IMR-90 (cell line): ENCODE results near the gene PLEKHB2. TPM values are rescaled to one million over a fixed set of nuclear protein-coding genes. Genes with fewer than 3 reads are reported as not detected.

Experiments
- ATAC-seq: fragments of 200-7000 bp; cut with Tn5 transposase; 2 replicates; pipeline ENCODE4 v1.9.1; 2020; ENCODE audit warnings: low read depth, mild to moderate bottlenecking, moderate library complexity
- BruUV-seq: library from RNA; stranded (reverse); fragments of 400-500 nt; replicated peaks from 2 replicates; lab custom pipeline; 2021; lab: Mats Ljungman, UMichigan
- CTCF ChIA-PET: fragments of 300-600 bp; formaldehyde crosslinking; extraction: SDS; loops from one replicate; lab custom pipeline; 2021; ENCODE audit warnings: antibody characterized with exemption; lab: Yijun Ruan, JAX
- POLR2A ChIA-PET: fragments of 300-600 bp; sonication (Branson Sonifier 250); formaldehyde crosslinking; loops from one replicate; lab custom pipeline; 2022; ENCODE audit warnings: antibody characterized with exemption; ENCODE audit not compliant: unreplicated experiment; lab: Charles Lee
- DNase-seq: peaks from one replicate; pipeline ENCODE4 v3.0.0; 2013
- H2AFZ ChIP-seq: replicated peaks from 2 replicates; pipeline ENCODE3; 2013; ENCODE audit warnings: low read length, mild to moderate bottlenecking; ENCODE audit not compliant: poor library complexity
- H2AK5ac ChIP-seq: 2 replicates; pipeline ENCODE4 v1.6.1; 2013; ENCODE audit warnings: low read depth, low read length, inconsistent platforms
- H2AK9ac ChIP-seq: replicated peaks from 2 replicates; pipeline ENCODE3; 2013; ENCODE audit warnings: mild to moderate bottlenecking, low read depth, low read length, moderate library complexity; ENCODE audit not compliant: poor library complexity
- H2BK120ac ChIP-seq: 2 replicates; pipeline ENCODE4 v1.6.1; 2013; ENCODE audit warnings: low read depth, low read length, inconsistent platforms
- H2BK15ac ChIP-seq: 3 replicates; pipeline ENCODE4 v1.6.1; 2013; ENCODE audit warnings: low read depth, low read length, inconsistent platforms
- H2BK20ac ChIP-seq: 2 replicates; pipeline ENCODE4 v1.6.1; 2013; ENCODE audit warnings: low read depth, mild to moderate bottlenecking, inconsistent platforms, low read length, moderate library complexity
- H2BK5ac ChIP-seq: 2 replicates; pipeline ENCODE4 v1.6.1; 2013; ENCODE audit warnings: mild to moderate bottlenecking, low read depth, low read length, inconsistent platforms; ENCODE audit not compliant: poor library complexity, severe bottlenecking
- H3K14ac ChIP-seq: replicated peaks from 2 replicates; pipeline ENCODE4 v1.6.1; 2013; ENCODE audit warnings: low read depth, low read length, inconsistent platforms
- H3K18ac ChIP-seq: 2 replicates; pipeline ENCODE4 v1.6.1; 2013; ENCODE audit warnings: low read depth, low read length, control low read depth
- H3K23ac ChIP-seq: 2 replicates; pipeline ENCODE4 v1.6.1; 2013; ENCODE audit warnings: low read depth, low read length, inconsistent platforms
- H3K27ac ChIP-seq: 2 replicates; pipeline ENCODE4 v1.5.1; 2013; ENCODE audit warnings: mild to moderate bottlenecking, control low read depth, low read length; ENCODE audit not compliant: insufficient read depth
- H3K27me3 ChIP-seq: 2 replicates; pipeline ENCODE4 v1.6.1; 2013; ENCODE audit warnings: low read length; ENCODE audit not compliant: control insufficient read depth, insufficient read depth
- H3K36me3 ChIP-seq: 2 replicates; pipeline ENCODE4 v1.6.1; 2013; ENCODE audit warnings: low read length, mixed read lengths; ENCODE audit not compliant: control insufficient read depth, insufficient read depth
- H3K4ac ChIP-seq: 2 replicates; pipeline ENCODE4 v1.6.1; 2013; ENCODE audit warnings: low read depth, low read length, inconsistent platforms
- H3K4me1 ChIP-seq: 2 replicates; pipeline ENCODE4 v1.6.1; 2013; ENCODE audit warnings: low read length, mixed read lengths; ENCODE audit not compliant: control insufficient read depth, insufficient read depth
- H3K4me2 ChIP-seq: 2 replicates; pipeline ENCODE4 v1.6.1; 2013; ENCODE audit warnings: low read depth, mild to moderate bottlenecking, control low read depth, low read length, moderate library complexity
- H3K4me3 ChIP-seq: 2 replicates; pipeline ENCODE4 v1.5.1; 2013; ENCODE audit warnings: low read depth, mild to moderate bottlenecking, control low read depth, low read length, moderate library complexity; ENCODE audit not compliant: insufficient read depth
- H3K56ac ChIP-seq: 2 replicates; pipeline ENCODE4 v1.6.1; 2013; ENCODE audit warnings: low read length, inconsistent platforms; ENCODE audit not compliant: insufficient read depth; ENCODE audit errors: extremely low read depth
- H3K79me1 ChIP-seq, 2 experiments: 2 replicates each; pipeline ENCODE4 v1.6.1; 2013; ENCODE audit warnings: low read length in 2 of 2, inconsistent platforms in 1 of 2, low read depth in 1 of 2
- H3K9ac ChIP-seq: 2 replicates; pipeline ENCODE4 v1.6.1; 2013; ENCODE audit warnings: low read depth, low read length, control low read depth
- H3K9me1 ChIP-seq: 2 replicates; pipeline ENCODE4 v1.6.1; 2013; ENCODE audit warnings: low read length, inconsistent platforms; ENCODE audit not compliant: insufficient read depth
- H3K9me3 ChIP-seq: 2 replicates; pipeline ENCODE4 v1.6.1; 2013; ENCODE audit warnings: low read length; ENCODE audit not compliant: control insufficient read depth, insufficient read depth
- H4K20me1 ChIP-seq: 2 replicates; pipeline ENCODE4 v1.6.1; 2013; ENCODE audit warnings: low read length, inconsistent platforms; ENCODE audit not compliant: insufficient read depth
- H4K5ac ChIP-seq: 2 replicates; pipeline ENCODE4 v1.6.1; 2013; ENCODE audit warnings: mild to moderate bottlenecking, low read depth, low read length, control low read depth
- H4K8ac ChIP-seq, 2 experiments: 2 replicates each; pipeline ENCODE4 v1.6.1; 2013; ENCODE audit warnings: low read depth in 2 of 2, low read length in 2 of 2, control low read depth in 1 of 2, inconsistent platforms in 1 of 2
- H4K91ac ChIP-seq: 2 replicates; pipeline ENCODE4 v1.6.1; 2013; ENCODE audit warnings: low read depth, low read length, inconsistent platforms; ENCODE audit not compliant: insufficient read depth
- BHLHE40 ChIP-seq: fragments of 150-350 bp; IDR thresholded peaks from 2 replicates; pipeline ENCODE4 v1.6.1; 2016; ENCODE audit warnings: mild to moderate bottlenecking, low read depth, low read length
- CEBPB ChIP-seq: IDR thresholded peaks from 2 replicates; pipeline ENCODE4 v1.6.1; 2012; ENCODE audit warnings: low read depth, low read length, improper control_type of control experiment
- CHD1 ChIP-seq: IDR thresholded peaks from 2 replicates; pipeline ENCODE4 v1.6.1; 2012; ENCODE audit warnings: low read depth, low read length, improper control_type of control experiment
- MAFK ChIP-seq: IDR thresholded peaks from 2 replicates; pipeline ENCODE4 v1.6.1; 2012; ENCODE audit warnings: low read depth, low read length, improper control_type of control experiment
- MAZ ChIP-seq: IDR thresholded peaks from 2 replicates; pipeline ENCODE4 v1.6.1; 2012; ENCODE audit warnings: low read depth, mild to moderate bottlenecking, low read length, improper control_type of control experiment, moderate library complexity, borderline replicate concordance
- MXI1 ChIP-seq: IDR thresholded peaks from 2 replicates; pipeline ENCODE4 v1.6.1; 2012; ENCODE audit warnings: low read depth, mild to moderate bottlenecking, low read length, moderate library complexity, borderline replicate concordance
- NFE2L2 ChIP-seq: fragments of 150-350 bp; IDR thresholded peaks from 2 replicates; pipeline ENCODE4 v1.6.1; 2016; ENCODE audit warnings: low read depth, mild to moderate bottlenecking, low read length
- POLR2A ChIP-seq: IDR thresholded peaks from 2 replicates; pipeline ENCODE4 v1.6.1; 2012; ENCODE audit warnings: mild to moderate bottlenecking, low read depth, low read length
- RAD21 ChIP-seq: IDR thresholded peaks from 2 replicates; pipeline ENCODE4 v1.6.1; 2012; ENCODE audit warnings: low read length, improper control_type of control experiment
- RCOR1 ChIP-seq: IDR thresholded peaks from 2 replicates; pipeline ENCODE4 v1.6.1; 2012; ENCODE audit warnings: mild to moderate bottlenecking, low read length, improper control_type of control experiment; ENCODE audit not compliant: insufficient replicate concordance
- RFX5 ChIP-seq: IDR thresholded peaks from 2 replicates; pipeline ENCODE4 v1.8.0; 2012; ENCODE audit warnings: low read depth, mild to moderate bottlenecking, low read length, moderate library complexity
- SMC3 ChIP-seq: fragments of 150-350 bp; IDR thresholded peaks from 2 replicates; pipeline ENCODE4 v1.6.1; 2016; ENCODE audit warnings: low read depth, mild to moderate bottlenecking, antibody characterized with exemption, low read length, moderate library complexity
- WGBS, 2 experiments: methylation state at CpG; one replicate each; pipeline versions ENCODE4 v1.1.5 to v1.1.7; 2013; ENCODE audit warnings: missing lambda C conversion rate in 2 of 2; ENCODE audit not compliant: insufficient read length in 1 of 2; ENCODE audit errors: extremely low coverage in 2 of 2; 5-methylcytosine and 5-hydroxymethylcytosine counted together
- dilution Hi-C: fragments of 300-500 bp; cut with HindIII; formaldehyde crosslinking; loops from one replicate; pipeline ENCODE4 v1.14.3; 2018; ENCODE audit warnings: low sequenced_read_pairs; ENCODE audit not compliant: unreplicated experiment
- in situ Hi-C: fragments of 300-500 bp; cut with MboI; formaldehyde crosslinking; loops from 3 replicates; pipeline ENCODE4 v1.14.3; 2019; ENCODE audit warnings: low sequenced_read_pairs, inconsistent platforms, mixed read lengths
- intact Hi-C: fragments of 100-400 bp; cut with micrococcal nuclease; formaldehyde crosslinking; loops from 2 replicates; pipeline ENCODE4 v1.10.0; 2022
- polyA plus RNA-seq, 3 experiments: library from polyadenylated mRNA; depleted of rRNA; stranded (reverse); fragments of >200 nt; gene quantifications; 2 replicates each; pipeline ENCODE4 v1.2.3, GENCODE V29; 2012; ENCODE audit warnings: low replicate concordance in 1 of 3
- total RNA-seq: library from RNA; depleted of rRNA; stranded (reverse); fragments of >200 nt; gene quantifications from 2 replicates; pipeline ENCODE4 v1.2.3, GENCODE V29; 2012
- TF ChIP-seq, protein P1 (sequence below): fragments of 150-350 bp; IDR thresholded peaks from 2 replicates; pipeline ENCODE4 v1.6.1; 2017; ENCODE audit warnings: mild to moderate bottlenecking, antibody characterized with exemption, low read length, low read depth
- TF ChIP-seq, protein P2 (sequence below): conservative IDR thresholded peaks from 2 replicates; pipeline ENCODE4 v1.5.1; 2012; ENCODE audit warnings: mild to moderate bottlenecking, low read depth, low read length, improper control_type of control experiment

PLEKHB2 gene
- total and polyA plus RNA-seq, 2 of the 4 experiments (the other 2 are of a cell fraction): 62.9 to 82.1 TPM

DNA sequence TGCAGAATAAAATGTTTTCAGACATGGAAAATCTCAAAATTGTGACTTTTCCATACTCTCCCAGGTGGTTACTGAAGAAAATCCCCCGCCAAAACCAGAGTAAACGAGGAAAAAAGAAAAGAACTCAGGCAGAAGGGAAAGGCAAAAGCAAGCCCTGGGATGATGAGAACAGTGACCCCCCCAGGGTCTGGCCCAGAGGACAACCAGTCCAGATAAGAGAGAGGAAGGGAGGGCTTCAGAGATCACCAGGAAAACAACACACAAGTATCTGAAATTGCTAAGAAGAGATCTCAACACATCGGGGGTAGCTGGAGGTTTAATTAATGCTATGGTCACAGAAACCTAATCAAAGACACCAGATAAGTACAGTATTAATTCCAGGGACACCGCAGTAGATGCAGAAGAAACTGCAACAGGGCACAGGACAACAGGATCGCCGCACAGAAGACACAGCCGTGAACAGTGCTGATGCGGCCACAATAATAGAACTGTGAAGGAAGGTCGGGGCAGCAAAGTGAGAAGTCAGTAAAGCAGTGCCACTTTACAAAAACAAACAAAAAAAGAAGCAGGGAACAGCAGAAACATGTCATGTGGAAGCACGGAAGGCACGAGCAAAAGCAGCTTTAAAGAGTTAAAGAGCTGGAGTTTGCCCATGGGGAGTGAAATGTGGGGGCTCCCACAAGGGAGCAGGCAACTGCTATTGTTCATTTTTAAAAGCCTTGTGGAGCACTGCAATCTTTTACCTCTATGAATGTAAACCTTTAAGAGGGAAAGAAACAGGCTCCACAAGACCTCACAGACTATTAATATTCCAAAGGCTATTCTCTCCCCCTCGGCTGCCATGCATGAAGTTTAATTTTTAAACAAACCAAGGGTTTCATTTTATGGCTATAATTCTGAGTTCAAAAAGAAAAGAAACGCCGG lies 40.3 kb upstream of the PLEKHB2 start:
- dilution Hi-C loops: no loop called here
- no peak overlapping the region for H3K27ac ChIP-seq
- no peak overlapping the region for H2BK5ac ChIP-seq
- no peak overlapping the region for H2BK120ac ChIP-seq
- 39% methylated on average over 5 of the region's 14 CpGs; no CpG with 5 or more reads in 1 of the 2 experiments for WGBS, 2 experiments
- no peak for DNase-seq
- no peak overlapping the region for H4K5ac ChIP-seq
- CTCF ChIA-PET: interaction anchor here (0.6 kb wide), 1 partner anchor 20 kb away, joined by 3 read pairs; no protein-coding TSS in a partner anchor
- H3K9me3 ChIP-seq: no peaks in the 10 kb centered on the region
- no peak overlapping the region for H2BK15ac ChIP-seq
- no peak overlapping the region for H3K23ac ChIP-seq
- peaks cover 7% of the 10 kb centered on the region for H3K9me1 ChIP-seq
- H4K91ac ChIP-seq: no peak overlapping the region
- in situ Hi-C loops: no loop called here
- H3K56ac ChIP-seq: no peak overlapping the region
- no peak for ATAC-seq
- H4K8ac ChIP-seq: no peak overlapping the region
- peaks cover 68% of the 10 kb centered on the region for H4K20me1 ChIP-seq
- H2BK20ac ChIP-seq: no peak overlapping the region
- no peak overlapping the region for H3K9ac ChIP-seq
- POLR2A ChIA-PET: interaction anchor here (0.6 kb wide), 1 partner anchor 1928 kb away, joined by 5 read pairs; no protein-coding TSS in a partner anchor
- H3K4me1 ChIP-seq: peaks cover 11% of the 10 kb centered on the region
- H3K18ac ChIP-seq: no peak overlapping the region
- no peak overlapping the region for H3K4me3 ChIP-seq
- H3K4me2 ChIP-seq: peak overlapping the region; percentile 4; the same call in 1 of the 2 replicates
- H2AFZ ChIP-seq: no peak overlapping the region
- H3K14ac ChIP-seq: 0 out of 2 replicates have a peak overlapping the region, but pooled peaks have one; percentile 45
- no peaks in the 10 kb centered on the region for H3K27me3 ChIP-seq
- H3K4ac ChIP-seq: no peak overlapping the region
- H2AK9ac ChIP-seq: no peak overlapping the region
- H3K36me3 ChIP-seq: peaks cover 27% of the 10 kb centered on the region
- H3K79me1 ChIP-seq: peaks cover 24 to 54% of the 10 kb centered on the region in 2 experiments
- no TSS peak for BruUV-seq
- no peak overlapping the region for H2AK5ac ChIP-seq
- intact Hi-C loops: no loop called here
- TF ChIP-seq, protein P1, sequence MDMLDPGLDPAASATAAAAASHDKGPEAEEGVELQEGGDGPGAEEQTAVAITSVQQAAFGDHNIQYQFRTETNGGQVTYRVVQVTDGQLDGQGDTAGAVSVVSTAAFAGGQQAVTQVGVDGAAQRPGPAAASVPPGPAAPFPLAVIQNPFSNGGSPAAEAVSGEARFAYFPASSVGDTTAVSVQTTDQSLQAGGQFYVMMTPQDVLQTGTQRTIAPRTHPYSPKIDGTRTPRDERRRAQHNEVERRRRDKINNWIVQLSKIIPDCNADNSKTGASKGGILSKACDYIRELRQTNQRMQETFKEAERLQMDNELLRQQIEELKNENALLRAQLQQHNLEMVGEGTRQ: no peak
- TF ChIP-seq RCOR1: no peak
- no peak for TF ChIP-seq NFE2L2
- no peak for TF ChIP-seq BHLHE40
- TF ChIP-seq CHD1: no peak
- no peak for TF ChIP-seq MXI1
- no peak for TF ChIP-seq RFX5
- TF ChIP-seq, protein P2, sequence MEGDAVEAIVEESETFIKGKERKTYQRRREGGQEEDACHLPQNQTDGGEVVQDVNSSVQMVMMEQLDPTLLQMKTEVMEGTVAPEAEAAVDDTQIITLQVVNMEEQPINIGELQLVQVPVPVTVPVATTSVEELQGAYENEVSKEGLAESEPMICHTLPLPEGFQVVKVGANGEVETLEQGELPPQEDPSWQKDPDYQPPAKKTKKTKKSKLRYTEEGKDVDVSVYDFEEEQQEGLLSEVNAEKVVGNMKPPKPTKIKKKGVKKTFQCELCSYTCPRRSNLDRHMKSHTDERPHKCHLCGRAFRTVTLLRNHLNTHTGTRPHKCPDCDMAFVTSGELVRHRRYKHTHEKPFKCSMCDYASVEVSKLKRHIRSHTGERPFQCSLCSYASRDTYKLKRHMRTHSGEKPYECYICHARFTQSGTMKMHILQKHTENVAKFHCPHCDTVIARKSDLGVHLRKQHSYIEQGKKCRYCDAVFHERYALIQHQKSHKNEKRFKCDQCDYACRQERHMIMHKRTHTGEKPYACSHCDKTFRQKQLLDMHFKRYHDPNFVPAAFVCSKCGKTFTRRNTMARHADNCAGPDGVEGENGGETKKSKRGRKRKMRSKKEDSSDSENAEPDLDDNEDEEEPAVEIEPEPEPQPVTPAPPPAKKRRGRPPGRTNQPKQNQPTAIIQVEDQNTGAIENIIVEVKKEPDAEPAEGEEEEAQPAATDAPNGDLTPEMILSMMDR: no peak
- no peak for TF ChIP-seq RAD21
- TF ChIP-seq MAZ: no peak
- TF ChIP-seq CEBPB: no peak
- TF ChIP-seq POLR2A: no peak
- no peak for TF ChIP-seq SMC3
- no peak for TF ChIP-seq MAFK
